Upper lobe of left lung (tissue), 6 donors: ENCODE data around the gene EDN2. TPM values are rescaled to one million over a fixed set of nuclear protein-coding genes. Genes with fewer than 3 reads are reported as not detected.

Source experiments
- ATAC-seq, 2 donors: fragments of 200-7000 bp; cut with Tn5 transposase; one replicate each; pipeline ENCODE4 v1.9.1; 2022; ENCODE audit warnings: mild to moderate bottlenecking in 2 of 2, moderate library complexity in 2 of 2; ENCODE audit not compliant: low FRiP score in 2 of 2
- DNase-seq, 2 donors: peaks; one replicate each; pipeline ENCODE4 v3.0.0-alpha.2; 2019 to 2020
- H3K27ac ChIP-seq, 4 donors: fragments of 200-600 bp; sonication (generic); one replicate each; pipeline ENCODE4 v1.5.1; 2016 to 2019
- H3K27me3 ChIP-seq, 4 donors: fragments of 200-600 bp; sonication (generic); one replicate each; pipeline ENCODE4 v1.5.1; 2017 to 2019
- H3K36me3 ChIP-seq, 4 donors: fragments of 200-600 bp; sonication (generic); one replicate each; pipeline ENCODE4 v1.5.1; 2016 to 2019
- H3K4me1 ChIP-seq, 4 donors: fragments of 200-600 bp; sonication (generic); one replicate each; pipeline ENCODE4 v1.5.1; 2018 to 2019
- H3K4me3 ChIP-seq, 4 donors: fragments of 200-600 bp; sonication (generic); one replicate each; pipeline ENCODE4 v1.5.1; 2017 to 2019; ENCODE audit warnings: mild to moderate bottlenecking in 2 of 4, moderate library complexity in 1 of 4
- H3K9me3 ChIP-seq, 4 donors: fragments of 200-600 bp; sonication (generic); one replicate each; pipeline ENCODE4 v1.5.1; 2018 to 2019
- CTCF ChIP-seq, 6 experiments: fragments of 450-650 bp in 4 of 6; fragments of 200-600 bp in 2 of 6; sonication (generic) in 2 of 6; IDR thresholded peaks; one replicate each; pipeline ENCODE4 v1.5.1; 2016 to 2019; ENCODE audit warnings: antibody characterized with exemption in 6 of 6
- EP300 ChIP-seq, 4 donors: sonication (generic); formaldehyde crosslinking; IDR thresholded peaks; one replicate each; pipeline ENCODE4 v1.5.1; 2017; ENCODE audit warnings: antibody characterized with exemption in 4 of 4, control low read depth in 2 of 4
- POLR2A ChIP-seq, 4 donors: fragments of 450-650 bp; IDR thresholded peaks; one replicate each; pipeline ENCODE4 v1.5.1; 2016 to 2017; ENCODE audit warnings: antibody characterized with exemption in 4 of 4, mild to moderate bottlenecking in 2 of 4
- POLR2AphosphoS5 ChIP-seq, 2 donors: sonication (generic); formaldehyde crosslinking; IDR thresholded peaks; one replicate each; pipeline ENCODE4 v1.5.1; 2017; ENCODE audit warnings: antibody characterized with exemption in 2 of 2
- WGBS, 2 donors: methylation state at CpG; one replicate each; pipeline ENCODE4 v1.1.5; 2017 to 2018; 5-methylcytosine and 5-hydroxymethylcytosine counted together
- total RNA-seq, 6 donors: library from RNA; depleted of rRNA in 4 of 6; stranded (reverse); fragments of >200 nt in 4 of 6; gene quantifications; one replicate each; pipeline versions ENCODE4 v1.1.0 to v1.2.1, GENCODE V29; 2016 to 2021
- donor health status: DM: no; HTN: no; CAD: no; lungs with moderate emphysema.
- donor health status: DM: no; HTN: yes; CAD: no; lungs with severe emphysema.

Gene EDN2
- total RNA-seq, 6 donors from 2014 or later, result 0.49 to 4.0 (median 0.77) TPM; not detected in 3

GRCh38 chr1:41511239-41511540, 26.7 kb upstream of the EDN2 start:
- WGBS, 2 donors, result 93 to 95% methylated on average over 4 to 7 of the region's 7 CpGs
- ATAC-seq, result no peak
- H3K9me3 ChIP-seq, result no peaks in the 10 kb centered on the region
- TF ChIP-seq POLR2AphosphoS5 (IDR thresholded peaks at IDR 0.05) (no peak), CTCF (IDR thresholded peaks at IDR 0.05) (no peak), EP300 (IDR thresholded peaks at IDR 0.05) (no peak), POLR2A (IDR thresholded peaks at IDR 0.05) (no peak)
- H3K27me3 ChIP-seq, result no peaks in the 10 kb centered on the region
- DNase-seq, result no peak
- H3K4me3 ChIP-seq, result no peak overlapping the region
- H3K4me1 ChIP-seq, result peaks cover 21 to 31% (median 27%) of the 10 kb centered on the region in 4 donors
- peaks cover 0 to 26% (median 0%) of the 10 kb centered on the region in 4 donors for H3K36me3 ChIP-seq
- H3K27ac ChIP-seq, result no peak overlapping the region

GRCh38 chr1:41510531-41511238, 26.2 kb upstream of the EDN2 start:
- ATAC-seq (no peak), DNase-seq (no peak)
- H3K9me3 ChIP-seq, result no peaks in the 10 kb centered on the region
- WGBS, 2 donors, result 94 to 96% methylated on average over 16 to 37 of the region's 41 CpGs
- H3K27ac ChIP-seq, result no peak overlapping the region
- TF ChIP-seq EP300 (IDR thresholded peaks at IDR 0.05) (no peak), POLR2A (IDR thresholded peaks at IDR 0.05) (no peak), POLR2AphosphoS5 (IDR thresholded peaks at IDR 0.05) (no peak), CTCF (IDR thresholded peaks at IDR 0.05) (no peak)
- H3K4me3 ChIP-seq, result no peak overlapping the region
- peaks cover 0 to 26% (median 0%) of the 10 kb centered on the region in 4 donors for H3K36me3 ChIP-seq
- no peaks in the 10 kb centered on the region for H3K27me3 ChIP-seq
- peaks cover 16 to 26% (median 22%) of the 10 kb centered on the region in 4 donors for H3K4me1 ChIP-seq

- WGBS, 2 donors, result 78% methylated on average over 9 of the region's 9 CpGs
Measured at GRCh38 chr1:41509270-41509671, 24.8 kb upstream of the EDN2 start.

GRCh38 chr1:41508290-41508689, 23.8 kb upstream of the EDN2 start:
- 83 to 100% methylated on average over 1 to 2 of the region's 2 CpGs for WGBS, 2 donors
- Histone ChIP-seq H3K9me3 (no peaks in the 10 kb centered on the region), H3K27ac (no peak overlapping the region), H3K4me3 (no peak overlapping the region), H3K36me3 (peaks cover 0 to 26% (median 0%) of the 10 kb centered on the region in 4 donors), H3K27me3 (no peaks in the 10 kb centered on the region), H3K4me1 (peaks cover 4 to 9% (median 6%) of the 10 kb centered on the region in 4 donors)
- DNase-seq (no peak), ATAC-seq (no peak)
- TF ChIP-seq EP300 (IDR thresholded peaks at IDR 0.05) (no peak), POLR2A (IDR thresholded peaks at IDR 0.05) (no peak), CTCF (IDR thresholded peaks at IDR 0.05) (no peak), POLR2AphosphoS5 (IDR thresholded peaks at IDR 0.05) (no peak)

More at GRCh38 chr1:41509270-41509671, 24.8 kb upstream of the EDN2 start:
- peaks cover 0 to 26% (median 0%) of the 10 kb centered on the region in 4 donors for H3K36me3 ChIP-seq
- no peak overlapping the region for H3K4me3 ChIP-seq
- no peak for DNase-seq
- H3K9me3 ChIP-seq, result no peaks in the 10 kb centered on the region
- ATAC-seq, result no peak
- H3K27ac ChIP-seq, result no peak overlapping the region
- TF ChIP-seq EP300 (IDR thresholded peaks at IDR 0.05) (no peak), POLR2AphosphoS5 (IDR thresholded peaks at IDR 0.05) (no peak), CTCF (IDR thresholded peaks at IDR 0.05) (no peak), POLR2A (IDR thresholded peaks at IDR 0.05) (no peak)
- peaks cover 4 to 14% (median 9%) of the 10 kb centered on the region in 4 donors for H3K4me1 ChIP-seq
- H3K27me3 ChIP-seq, result no peaks in the 10 kb centered on the region

- ATAC-seq, result no peak
- no peak overlapping the region for H3K4me3 ChIP-seq
- H3K4me1 ChIP-seq, result peaks cover 4 to 9% (median 6%) of the 10 kb centered on the region in 4 donors
- H3K27me3 ChIP-seq, result no peaks in the 10 kb centered on the region
- TF ChIP-seq POLR2AphosphoS5 (IDR thresholded peaks at IDR 0.05), result no peak
- no peak for TF ChIP-seq POLR2A (IDR thresholded peaks at IDR 0.05)
- TF ChIP-seq EP300 (IDR thresholded peaks at IDR 0.05), result no peak
- TF ChIP-seq CTCF (IDR thresholded peaks at IDR 0.05), result no peak
- H3K36me3 ChIP-seq, result peaks cover 0 to 21% (median 0%) of the 10 kb centered on the region in 4 donors
- peak overlapping the region in 1 of 4 donors; percentile 62 for H3K27ac ChIP-seq
- DNase-seq, result no peak
- WGBS, 2 donors, result 88 to 100% methylated on average over 1 to 6 of the region's 6 CpGs
- no peaks in the 10 kb centered on the region for H3K9me3 ChIP-seq
Measured at GRCh38 chr1:41507836-41508235, 23.4 kb upstream of the EDN2 start.
